GM18858 (cell line): ENCODE results near the gene CASTOR2.
"Not testable (repeated sequence)": the region's sequence is repeated elsewhere in the genome, so short reads cannot be mapped to it uniquely, and the experiment has no call there.

Experiments
- ATAC-seq: cut with Tn5 transposase; IDR thresholded peaks from one replicate; pipeline ENCODE4 v1.9.1; 2021; ENCODE audit not compliant: unreplicated experiment

CASTOR2 gene

DNA sequence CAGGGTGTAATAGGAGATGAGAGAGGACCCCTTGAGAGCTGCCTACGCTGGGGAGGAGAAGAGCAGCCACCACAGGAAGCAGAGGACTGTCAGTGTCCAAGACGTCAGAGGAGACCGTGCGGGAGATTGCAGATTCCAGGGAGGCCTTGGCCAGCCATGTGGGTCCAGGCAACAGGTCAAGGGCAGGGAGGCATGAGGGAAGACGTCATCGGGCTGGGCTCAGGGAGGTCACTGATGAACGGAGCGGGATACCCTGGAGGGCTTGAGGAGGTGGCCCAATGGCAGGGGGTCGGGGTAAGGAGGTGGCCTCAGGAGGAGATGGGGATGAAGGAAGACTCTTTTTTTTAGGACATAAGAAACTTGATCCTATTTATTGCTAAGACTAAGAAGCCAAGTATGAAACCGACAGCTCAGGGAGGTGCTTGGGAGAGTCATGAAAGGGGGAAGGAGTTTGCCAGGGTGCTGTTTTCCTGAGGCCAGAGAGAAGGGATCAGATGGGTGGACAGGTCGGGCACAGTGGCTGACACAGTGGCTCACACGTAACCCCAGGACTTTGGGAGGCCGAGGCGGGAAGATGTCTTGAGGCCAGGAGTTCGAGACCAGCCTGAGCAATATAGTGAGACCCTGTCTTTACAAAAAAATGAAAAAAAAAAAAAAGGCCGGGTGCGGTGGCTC lies 30.5 kb downstream of the CASTOR2 start:
- not testable (repeated sequence) for ATAC-seq

DNA sequence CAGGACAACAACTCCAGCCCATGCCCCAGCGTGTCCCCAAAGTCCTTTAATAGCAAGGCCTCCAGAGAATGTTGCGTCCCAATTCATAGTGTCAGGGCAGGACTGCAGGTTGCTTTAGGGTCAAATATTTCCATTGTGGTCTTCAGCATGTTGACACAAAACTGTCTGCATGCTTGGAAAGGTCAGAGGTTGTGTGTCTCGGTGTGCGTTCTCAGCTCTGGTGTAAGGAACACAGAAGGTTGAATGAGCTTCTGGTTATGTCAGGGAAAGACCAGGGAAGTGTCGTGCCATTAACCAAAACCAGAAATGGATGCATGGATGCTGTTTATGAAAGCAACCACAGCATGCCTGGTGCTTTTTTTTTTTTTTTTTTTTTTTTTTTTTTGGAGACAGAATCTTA lies 31.9 kb downstream of the CASTOR2 start:
- ATAC-seq: not testable (repeated sequence)

DNA sequence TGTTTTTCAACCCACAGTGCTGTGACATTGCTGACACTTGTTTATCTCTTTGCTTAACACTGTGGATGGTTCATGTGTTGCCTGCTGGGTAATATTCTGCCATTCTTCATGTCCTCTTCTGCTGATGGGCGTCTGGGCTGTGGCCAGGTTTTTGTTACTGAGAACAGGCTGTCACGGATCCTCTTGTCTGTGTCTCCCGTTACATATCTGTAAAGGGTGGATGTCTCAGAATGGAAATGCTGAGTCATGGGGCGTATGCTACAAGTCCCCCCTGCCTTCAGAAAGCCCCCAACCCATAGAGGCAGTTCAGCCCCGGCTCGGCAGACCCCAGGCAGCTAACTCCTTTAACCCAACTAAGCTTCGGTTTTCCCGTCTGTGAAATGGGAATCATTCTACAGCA lies 33.3 kb downstream of the CASTOR2 start:
- not testable (repeated sequence) for ATAC-seq

DNA sequence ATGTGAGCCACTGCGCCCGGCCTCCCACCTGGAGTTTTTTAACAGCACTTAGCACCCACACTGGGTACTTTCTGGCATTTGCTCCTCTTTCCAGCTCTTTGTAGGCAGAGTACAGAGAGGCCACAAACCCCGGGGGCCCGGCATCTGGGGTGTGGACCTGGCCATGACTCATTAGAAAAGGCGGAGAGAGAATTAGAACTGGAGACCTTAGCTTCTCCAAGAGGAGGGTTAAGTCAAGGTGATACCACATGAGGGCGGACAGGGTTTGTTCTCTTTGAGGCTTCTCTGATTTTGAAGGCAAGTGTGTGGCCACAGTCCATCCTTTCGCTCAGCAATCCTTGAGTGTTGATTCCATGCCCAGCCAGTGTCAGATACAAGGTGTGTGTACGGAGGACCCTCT lies 36.9 kb downstream of the CASTOR2 start:
- not testable (repeated sequence) for ATAC-seq

DNA sequence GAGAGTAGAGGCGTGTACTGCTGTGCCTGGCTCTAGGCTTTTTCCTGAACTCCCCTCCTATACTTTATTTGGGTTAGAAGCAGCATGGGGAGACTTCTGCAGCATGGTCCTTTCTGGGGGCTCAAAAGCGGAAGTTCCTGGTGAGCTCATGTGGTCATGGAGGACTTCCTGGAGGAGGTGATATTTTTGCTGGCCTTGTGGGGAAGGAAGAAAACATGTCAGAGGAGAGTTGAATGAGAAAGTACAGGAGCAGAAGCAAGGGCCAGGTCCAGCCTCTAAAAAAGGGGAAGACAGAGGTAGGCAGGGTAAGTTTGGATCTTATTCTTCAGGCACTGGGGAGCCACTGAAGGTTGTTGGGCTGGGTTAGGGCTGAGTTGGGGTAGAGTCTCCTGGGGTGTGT lies 45.5 kb downstream of the CASTOR2 start:
- no peak for ATAC-seq

DNA sequence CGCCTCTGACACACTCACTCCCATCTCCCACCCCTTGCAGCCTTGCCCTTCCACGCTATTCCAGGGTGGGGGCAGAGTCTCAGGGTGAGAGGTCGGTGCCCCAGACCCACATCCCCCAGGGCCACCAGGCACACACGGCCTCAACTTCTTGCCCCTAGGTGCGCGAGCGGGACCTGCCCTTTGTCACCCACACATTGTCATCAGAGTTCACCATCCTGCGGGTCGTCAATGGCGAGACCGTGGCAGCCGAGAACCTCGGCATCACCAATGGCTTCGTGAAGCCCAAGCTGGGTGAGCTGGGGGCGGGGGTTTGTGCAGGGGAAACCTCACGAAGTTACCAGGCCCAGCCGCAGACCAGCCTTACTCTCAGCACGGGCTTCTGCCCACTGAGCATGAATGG lies 53.3 kb downstream of the CASTOR2 start:
- no peak for ATAC-seq

DNA sequence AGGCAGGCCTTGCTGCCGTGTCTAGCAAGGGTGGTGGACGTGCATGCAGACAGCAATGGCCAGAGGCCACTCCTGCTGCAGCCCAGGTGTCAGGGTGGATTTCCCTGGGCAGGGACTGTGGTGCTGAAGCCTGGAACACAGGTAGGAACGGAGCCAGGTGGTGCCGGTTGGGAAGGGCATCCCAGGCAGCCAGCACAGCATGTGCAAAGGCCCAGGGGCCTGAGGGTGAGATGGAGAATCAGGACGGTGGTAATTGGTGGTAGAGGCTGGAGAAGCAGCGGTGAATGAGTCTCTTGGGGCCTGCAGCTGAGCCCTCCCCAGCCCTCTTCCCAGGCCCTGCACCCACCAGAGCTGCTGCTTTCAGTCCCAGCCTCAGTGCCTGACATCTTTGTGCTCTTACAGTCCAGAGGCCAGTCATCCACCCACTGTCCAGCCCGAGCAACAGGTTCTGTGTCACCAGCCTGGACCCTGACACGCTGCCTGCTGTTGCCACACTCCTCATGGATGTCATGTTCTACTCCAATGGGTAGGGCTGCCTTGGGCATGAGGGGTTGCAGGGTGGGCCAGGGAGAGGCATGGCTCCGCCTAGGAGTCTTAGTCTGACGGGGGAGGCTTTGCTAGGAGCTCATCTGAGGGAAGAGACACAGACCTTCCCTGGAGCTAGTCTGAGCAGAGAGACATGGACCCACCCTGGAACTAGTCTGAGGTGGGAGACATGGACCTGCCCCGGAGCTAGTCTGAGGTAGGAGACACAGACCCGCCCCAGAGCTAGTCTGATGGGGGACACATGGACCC lies 54.3 kb downstream of the CASTOR2 start:
- ATAC-seq: no peak

DNA sequence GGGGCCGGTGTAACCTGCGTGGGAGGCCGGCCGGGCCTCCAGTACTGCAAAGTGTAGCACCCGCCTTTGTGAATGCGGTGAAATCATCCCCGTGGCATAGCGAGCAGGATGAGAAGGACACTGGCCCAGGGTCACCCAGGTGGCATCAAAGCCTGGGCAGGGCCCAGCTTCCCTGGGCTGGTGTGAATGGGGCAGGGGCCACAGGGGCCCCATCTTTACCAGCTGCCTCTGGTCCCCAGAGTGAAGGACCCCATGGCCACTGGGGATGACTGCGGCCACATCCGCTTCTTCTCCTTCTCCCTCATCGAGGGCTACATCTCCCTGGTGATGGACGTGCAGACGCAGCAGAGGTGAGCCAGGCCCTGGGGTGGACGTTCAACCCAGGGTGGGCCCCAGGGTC lies 55.3 kb downstream of the CASTOR2 start:
- no peak for ATAC-seq

DNA sequence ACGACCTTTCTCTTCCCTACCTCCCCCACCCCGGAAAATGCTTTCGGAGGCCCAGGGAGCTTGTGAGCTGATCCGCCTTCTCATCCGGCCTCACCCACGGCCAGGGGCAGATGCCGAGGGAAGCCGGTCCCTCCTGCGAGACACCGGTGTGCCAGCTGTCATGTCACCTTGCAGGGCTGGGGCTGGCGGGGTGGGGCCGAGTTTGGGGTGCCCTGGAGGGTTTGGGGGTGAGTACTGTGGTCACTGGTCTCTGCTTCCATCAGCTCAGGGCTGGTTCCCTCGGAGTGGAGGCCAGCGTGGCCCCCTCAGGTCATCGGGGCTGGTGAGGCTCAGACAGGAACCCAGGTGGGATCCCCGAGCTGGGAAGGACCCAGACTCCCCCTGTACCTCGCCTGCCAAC lies 60.4 kb downstream of the CASTOR2 start:
- ATAC-seq: no peak

DNA sequence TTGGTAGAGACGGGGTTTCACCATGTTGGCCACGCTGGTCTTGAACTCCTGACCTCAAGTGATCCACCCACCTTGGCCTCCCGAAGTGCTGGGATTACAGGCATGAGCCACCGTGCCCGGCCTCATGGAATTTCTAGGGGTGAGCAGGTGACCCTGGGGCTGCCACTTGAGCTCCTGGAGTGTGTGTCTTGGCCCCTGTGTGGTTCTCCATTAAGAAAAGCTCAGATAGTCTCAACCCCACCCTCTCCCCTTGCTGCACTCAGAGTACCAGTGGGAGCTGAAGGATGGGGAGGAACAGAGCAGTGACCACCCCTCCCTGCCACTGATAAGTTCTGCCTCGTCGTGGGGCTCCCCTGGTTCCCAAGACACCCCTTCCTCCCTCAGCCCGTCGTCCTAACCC lies 63.8 kb downstream of the CASTOR2 start:
- ATAC-seq: no peak

DNA sequence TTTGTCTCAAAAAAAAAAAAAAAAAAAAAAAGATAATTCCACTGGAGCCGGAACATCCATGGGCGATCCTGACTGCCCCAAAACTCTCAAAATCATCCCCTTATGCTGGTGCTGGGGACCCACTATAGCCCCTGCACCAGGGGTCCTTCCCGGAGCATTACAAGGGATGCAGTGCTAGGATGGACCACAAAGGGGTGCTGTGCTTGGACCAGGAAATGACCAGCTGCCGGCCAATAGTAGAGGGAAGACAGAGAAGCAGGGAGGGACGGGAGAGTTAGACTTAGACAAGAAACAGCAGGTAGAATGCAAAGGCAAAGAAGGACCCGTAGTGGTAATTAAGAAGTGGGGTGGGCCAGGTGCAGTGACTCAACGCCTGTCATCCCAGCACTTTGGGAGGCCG lies 68.6 kb downstream of the CASTOR2 start:
- no peak for ATAC-seq

DNA sequence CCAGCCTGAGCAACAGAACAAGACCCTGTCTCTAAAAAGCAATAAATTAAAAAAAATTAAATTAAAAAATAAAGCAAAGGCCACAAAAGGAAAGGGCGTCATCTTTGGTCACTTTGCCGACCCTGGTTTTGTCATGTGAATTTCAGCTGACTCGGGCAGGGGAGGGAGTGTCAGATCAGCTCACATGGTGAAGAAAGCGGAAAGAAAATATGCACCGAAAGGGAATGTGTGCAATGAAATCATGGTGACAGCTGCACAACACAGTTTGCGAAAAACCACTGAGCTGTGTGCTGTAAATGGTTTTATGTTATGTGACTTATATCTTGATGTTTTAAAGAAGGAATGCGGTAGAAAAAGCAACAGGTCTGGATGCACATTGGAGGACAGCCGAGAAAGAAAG lies 69.3 kb downstream of the CASTOR2 start:
- ATAC-seq: no peak

DNA sequence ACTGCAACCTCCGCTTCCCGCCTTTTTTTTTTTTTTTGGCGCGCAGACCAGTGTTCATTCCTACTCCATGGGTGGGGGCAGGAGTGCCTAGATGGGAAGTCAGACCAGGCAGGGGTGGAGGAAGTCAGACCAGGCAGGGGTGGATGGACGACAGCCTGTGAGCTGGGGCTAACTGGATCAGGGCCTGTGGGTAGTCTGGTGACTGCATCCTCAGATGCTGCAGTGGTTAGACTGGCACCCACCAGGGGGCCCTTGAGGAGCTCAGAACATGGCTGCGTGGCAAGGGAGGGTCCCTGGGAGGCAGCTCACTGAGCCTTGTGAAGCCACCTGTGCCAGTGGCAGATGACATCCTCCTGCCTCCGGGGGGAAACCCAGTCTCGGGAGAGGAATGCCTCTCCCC lies 74.0 kb downstream of the CASTOR2 start:
- no peak for ATAC-seq

DNA sequence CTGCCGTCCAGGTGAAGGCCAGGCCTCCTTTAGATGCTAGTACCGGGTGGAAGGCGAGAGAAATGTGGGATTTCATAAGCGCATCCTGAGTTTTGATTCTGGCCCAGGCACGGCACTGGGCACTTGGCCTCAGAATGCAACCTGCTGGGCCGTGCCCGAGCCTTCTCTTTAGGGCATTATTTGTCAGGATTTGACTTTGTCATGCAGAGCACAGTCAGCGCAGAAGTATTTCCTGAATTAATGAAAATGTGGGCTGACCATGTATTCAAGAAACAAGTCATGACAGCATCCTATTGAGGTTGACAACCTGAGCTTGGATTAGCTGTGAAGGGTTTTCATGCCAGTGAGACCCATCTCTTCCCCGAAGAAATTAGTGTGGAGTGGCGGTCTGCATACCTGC lies 74.7 kb downstream of the CASTOR2 start:
- ATAC-seq: no peak

DNA sequence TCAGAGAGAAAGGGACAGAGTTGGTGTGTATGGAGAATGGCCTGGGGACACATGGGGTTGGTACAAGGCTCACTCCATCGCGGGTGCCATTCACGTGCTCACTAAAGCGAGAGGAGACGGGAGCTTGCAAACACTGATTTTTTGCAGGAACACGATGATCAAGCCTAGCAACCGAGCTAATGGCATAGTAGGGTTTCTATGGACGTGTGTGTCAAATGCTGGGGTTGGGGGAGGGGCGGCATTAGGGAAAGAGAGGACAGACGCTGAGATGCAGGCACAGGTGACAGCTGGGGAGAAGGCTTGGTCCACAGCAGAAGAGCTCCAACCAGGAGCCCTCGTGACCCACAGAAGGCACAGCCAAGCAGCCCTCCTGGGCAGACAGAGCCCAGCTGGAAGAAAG lies 75.2 kb downstream of the CASTOR2 start:
- ATAC-seq: no peak

DNA sequence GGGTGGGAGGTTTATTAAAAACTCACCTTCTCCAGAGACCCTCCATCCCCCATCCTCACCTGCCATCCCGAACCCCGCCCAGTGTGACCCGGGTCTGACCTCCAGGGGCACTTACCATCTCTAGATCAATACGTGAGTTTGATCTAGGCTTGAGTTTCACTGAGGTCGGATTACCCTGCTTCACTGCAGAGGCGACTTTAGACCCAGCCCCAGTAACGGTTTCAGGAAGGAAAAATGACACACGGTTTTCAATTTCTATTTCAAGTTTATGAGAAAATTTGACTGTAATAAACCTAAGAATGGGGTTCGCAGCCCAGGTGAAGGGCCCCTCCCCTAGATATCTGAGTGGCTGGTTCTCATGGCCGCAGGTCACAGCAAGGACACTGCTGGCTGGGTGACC lies 76.0 kb downstream of the CASTOR2 start:
- ATAC-seq: no peak

DNA sequence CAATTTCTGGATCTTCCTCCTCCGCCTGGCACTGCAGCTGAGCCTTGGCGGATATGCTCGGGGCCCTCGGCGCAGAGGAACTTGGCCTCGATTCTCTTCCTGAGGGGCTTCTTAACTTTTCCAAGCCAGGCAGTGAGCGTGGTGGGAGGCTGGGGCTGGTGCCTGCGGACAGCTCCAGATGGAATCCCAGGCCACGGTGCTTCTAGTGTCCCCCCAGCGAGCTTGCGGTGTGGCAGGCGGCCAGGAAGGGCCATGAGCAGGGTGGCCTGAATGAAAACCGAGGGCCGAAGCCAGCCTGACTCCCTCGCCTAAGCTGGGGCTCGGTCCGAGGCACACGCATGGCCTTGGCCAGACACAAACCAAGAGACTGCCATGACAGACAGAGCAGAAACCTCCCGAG lies 77.8 kb downstream of the CASTOR2 start:
- no peak for ATAC-seq

DNA sequence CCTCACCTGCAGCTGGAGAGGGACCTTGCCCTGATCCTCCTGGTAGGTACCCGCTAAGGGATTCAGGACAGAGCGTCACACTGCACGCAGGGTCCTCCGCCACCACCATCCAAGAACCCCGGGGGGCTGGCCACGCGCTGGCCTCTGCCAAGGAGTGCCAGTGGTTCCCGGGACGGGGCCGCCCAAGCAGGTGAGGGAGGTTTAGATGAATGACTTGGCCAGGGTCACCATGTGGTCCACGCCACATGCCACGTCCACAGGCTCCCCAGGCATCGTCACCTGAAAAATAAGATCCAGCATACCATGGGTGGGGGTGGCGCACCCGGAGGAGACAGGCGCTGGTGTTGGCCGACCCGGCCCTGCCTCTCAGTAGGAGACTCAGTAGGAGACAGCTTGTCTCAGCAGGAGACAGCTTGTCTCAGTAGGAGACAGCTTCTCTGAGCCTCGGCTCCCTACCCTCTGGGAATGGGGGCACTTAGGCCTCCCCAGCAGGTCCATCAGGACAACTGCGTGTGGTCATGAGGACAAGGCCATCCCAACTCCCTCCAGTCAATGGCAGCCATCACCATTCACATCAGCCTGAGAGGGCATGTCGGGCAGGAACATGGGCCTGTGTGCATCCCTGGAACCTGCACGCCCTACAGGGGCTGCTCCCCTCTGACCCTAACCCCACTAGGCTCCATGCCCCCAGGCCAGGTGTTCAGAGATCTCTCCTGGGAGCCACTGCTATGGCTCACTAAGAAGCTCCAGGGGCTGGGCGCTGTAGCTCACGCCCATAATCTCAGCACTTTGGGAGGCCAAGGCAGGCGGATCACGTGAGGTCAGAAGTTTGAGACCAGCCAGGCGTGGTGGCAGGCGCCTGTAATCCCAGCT lies 78.6 kb downstream of the CASTOR2 start:
- no peak for ATAC-seq

DNA sequence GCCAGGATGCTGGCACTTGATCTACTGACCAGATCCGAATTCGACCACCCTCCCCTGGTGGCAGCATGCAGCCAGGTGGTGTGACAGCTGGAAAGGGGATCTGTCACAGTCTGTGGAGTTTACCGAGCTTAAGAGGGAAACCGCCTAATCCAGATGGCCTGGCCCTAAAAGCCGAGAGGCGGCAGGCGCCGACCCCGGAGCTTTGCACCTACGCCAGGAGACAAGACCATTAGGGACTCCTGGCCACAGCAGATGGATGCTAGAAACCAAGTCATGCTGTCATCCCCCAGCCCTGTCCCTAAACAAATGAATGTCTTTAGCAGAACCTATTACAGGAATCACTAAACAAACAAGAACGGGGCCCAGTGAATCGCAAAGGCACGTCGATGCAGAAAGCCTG lies 81.4 kb downstream of the CASTOR2 start:
- no peak for ATAC-seq

DNA sequence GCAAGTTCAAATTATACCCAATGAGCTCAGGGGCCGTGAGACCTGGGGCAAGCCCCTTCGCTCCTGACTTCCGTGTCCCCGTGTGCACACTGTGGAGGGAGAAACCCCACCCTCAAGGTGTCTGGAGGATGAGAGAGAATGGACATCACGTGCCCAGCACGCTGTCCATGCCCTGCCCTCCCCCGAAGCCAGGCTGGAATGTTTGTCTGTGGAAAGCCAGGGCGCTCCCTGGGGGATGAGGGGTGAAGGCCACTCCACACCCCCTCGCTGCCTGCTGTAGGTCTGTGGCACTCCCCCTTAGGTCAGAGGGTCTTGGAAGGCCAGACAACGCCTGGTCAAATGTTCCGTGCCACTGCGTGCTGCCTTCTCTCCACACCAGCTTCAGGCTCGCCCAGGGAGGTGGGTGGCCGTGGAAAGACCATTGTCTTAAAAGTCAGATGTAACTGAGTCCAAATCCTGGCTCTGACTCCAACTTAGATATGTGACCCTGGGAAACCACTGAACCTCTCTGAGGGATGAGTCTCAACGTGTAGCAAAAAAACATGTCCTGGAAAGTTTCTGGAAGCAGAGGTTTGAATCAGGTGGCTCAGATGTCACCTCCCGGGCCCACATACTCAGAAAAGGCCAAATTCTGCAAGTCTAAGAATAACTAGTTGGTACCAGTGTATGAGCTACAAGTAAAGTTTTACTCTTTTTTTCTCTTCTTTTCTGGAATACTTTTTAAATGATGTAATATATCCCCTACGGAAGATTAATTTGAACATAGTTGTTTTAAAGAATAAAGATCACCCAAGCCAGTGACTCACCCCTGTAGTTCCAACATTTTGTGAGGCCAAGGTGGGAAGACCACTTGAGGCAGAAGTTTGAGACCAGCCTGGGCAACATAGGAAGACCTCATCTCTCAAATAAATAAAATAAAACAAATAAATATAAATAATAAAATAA lies 84.2 kb downstream of the CASTOR2 start:
- no peak for ATAC-seq

DNA sequence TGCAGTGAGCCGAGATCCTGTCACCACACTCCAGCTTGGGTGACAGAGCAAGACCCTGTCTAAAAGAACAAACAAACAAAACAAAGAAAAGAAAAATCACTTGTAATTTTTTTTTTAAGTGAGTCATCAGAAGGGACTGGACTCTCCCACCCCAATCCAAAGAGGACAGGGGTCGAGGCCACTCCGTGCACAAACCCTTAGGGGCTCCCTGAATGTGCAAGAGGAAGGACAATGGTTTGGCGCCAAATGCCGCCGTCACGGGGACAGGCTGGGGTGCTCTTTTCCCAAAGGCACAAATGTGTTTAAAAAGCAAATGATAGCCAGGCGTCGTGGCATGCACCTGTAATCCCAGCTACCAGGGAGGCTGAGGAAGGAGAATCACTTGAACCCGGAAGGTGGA lies 85.3 kb downstream of the CASTOR2 start:
- no peak for ATAC-seq
